Keratinocyte (primary cell): ENCODE results near the gene TNPO3. TPM values are rescaled to one million over a fixed set of nuclear protein-coding genes. Genes with fewer than 3 reads are reported as not detected.

Experiments used
- DNase-seq: peaks from one replicate; pipeline ENCODE4 v3.0.0-alpha.2; 2011; ENCODE audit warnings: low read depth, missing footprints, low spot score
- FAIRE-seq: peaks from 2 replicates; lab custom pipeline; 2011; peaks lifted over from hg19 to GRCh38; lab: Jason Lieb, UNC
- H2AFZ ChIP-seq: 2 replicates; pipeline ENCODE4 v1.6.0; 2012; ENCODE audit warnings: low read length, control low read depth, inconsistent platforms; ENCODE audit not compliant: control insufficient read depth
- H3K27ac ChIP-seq: 2 replicates; pipeline ENCODE4 v1.5.1; 2011; ENCODE audit warnings: low read length; ENCODE audit not compliant: control insufficient read depth, insufficient read depth
- H3K27me3 ChIP-seq: 3 replicates; pipeline ENCODE4 v1.6.0; 2011; ENCODE audit warnings: low read length; ENCODE audit not compliant: control insufficient read depth, insufficient read depth; ENCODE audit errors: extremely low read depth
- H3K36me3 ChIP-seq, 2 experiments: 2 replicates in 1 of 2; 3 replicates in 1 of 2; pipeline ENCODE4 v1.5.1; 2011; ENCODE audit warnings: low read length in 2 of 2, mild to moderate bottlenecking in 1 of 2; ENCODE audit not compliant: control insufficient read depth in 2 of 2, insufficient read depth in 2 of 2; ENCODE audit errors: extremely low read depth in 1 of 2
- H3K4me1 ChIP-seq: 3 replicates; pipeline ENCODE4 v1.5.1; 2011; ENCODE audit warnings: low read length; ENCODE audit not compliant: control insufficient read depth, insufficient read depth; ENCODE audit errors: extremely low read depth
- H3K4me2 ChIP-seq: 3 replicates; pipeline ENCODE4 v1.6.0; 2011; ENCODE audit warnings: low read depth, low read length; ENCODE audit not compliant: control insufficient read depth, insufficient read depth; ENCODE audit errors: extremely low read depth
- H3K4me3 ChIP-seq, 3 experiments: fragments of 200-600 bp in 1 of 3; sonication (generic) in 1 of 3; 2 replicates in 2 of 3; 3 replicates in 1 of 3; pipeline ENCODE4 v1.5.1; 2011 to 2016; ENCODE audit warnings: low read length in 3 of 3, mild to moderate bottlenecking in 3 of 3, control low read depth in 2 of 3, inconsistent platforms in 1 of 3, low read depth in 1 of 3, mixed read lengths in 1 of 3, mixed run types in 1 of 3, moderate library complexity in 1 of 3; ENCODE audit not compliant: control insufficient read depth in 2 of 3, insufficient read depth in 2 of 3; ENCODE audit errors: extremely low read depth in 1 of 3
- H3K79me2 ChIP-seq: 2 replicates; pipeline ENCODE4 v1.6.0; 2012; ENCODE audit warnings: low read length; ENCODE audit not compliant: control insufficient read depth, insufficient read depth
- H3K9ac ChIP-seq: 3 replicates; pipeline ENCODE4 v1.6.0; 2011; ENCODE audit warnings: low read length; ENCODE audit not compliant: control insufficient read depth, insufficient read depth; ENCODE audit errors: extremely low read depth
- H3K9me1 ChIP-seq: 3 replicates; pipeline ENCODE4 v1.6.0; 2011; ENCODE audit warnings: low read length; ENCODE audit not compliant: control insufficient read depth, insufficient read depth; ENCODE audit errors: extremely low read depth
- H3K9me3 ChIP-seq: 2 replicates; pipeline ENCODE4 v1.5.1; 2012; ENCODE audit warnings: low read depth, low read length; ENCODE audit not compliant: control insufficient read depth
- H4K20me1 ChIP-seq: 3 replicates; pipeline ENCODE4 v1.6.0; 2011; ENCODE audit warnings: low read length; ENCODE audit not compliant: control insufficient read depth, insufficient read depth; ENCODE audit errors: extremely low read depth
- EZH2 ChIP-seq: IDR thresholded peaks from one replicate; pipeline ENCODE4 v1.6.1; 2012; ENCODE audit warnings: inconsistent platforms, mild to moderate bottlenecking, low read length, moderate library complexity
- dilution Hi-C: fragments of 300-500 bp; cut with MboI; formaldehyde crosslinking; loops from one replicate; pipeline ENCODE4 v1.7.0; 2020; ENCODE audit warnings: low sequenced_read_pairs; ENCODE audit not compliant: extremely low pct_ligation_motif_present
- polyA plus RNA-seq, 5 experiments: library from polyadenylated mRNA; depleted of rRNA in 3 of 5; stranded (reverse) in 3 of 5; stranded (forward) in 1 of 5; unstranded in 1 of 5; fragments of >200 nt; gene quantifications; 1 replicate in 1 of 5; 2 replicates in 3 of 5; 3 replicates in 1 of 5; pipeline versions ENCODE4 v1.2.1 to v1.2.3, GENCODE V29; 2011 to 2012; ENCODE audit warnings: missing spikeins in 2 of 5, low read depth in 1 of 5, low replicate concordance in 1 of 5
- TF ChIP-seq, protein P1 (sequence below), 3 experiments: IDR thresholded peaks in 1 of 3; conservative IDR thresholded peaks in 1 of 3; optimal IDR thresholded peaks in 1 of 3; 2 replicates in 2 of 3; 3 replicates in 1 of 3; pipeline versions ENCODE3 to v1.5.1; 2011; ENCODE audit warnings: low read length in 3 of 3, mild to moderate bottlenecking in 3 of 3, moderate library complexity in 2 of 3, control low read depth in 1 of 3, inconsistent platforms in 1 of 3; ENCODE audit not compliant: insufficient read depth in 2 of 3; ENCODE audit errors: extremely low read depth in 1 of 3

Gene TNPO3
- polyA plus RNA-seq, 1 donor (not counting 4 experiments of a cell fraction or from before 2014, with no cell fraction given): 35.1 TPM

DNA sequence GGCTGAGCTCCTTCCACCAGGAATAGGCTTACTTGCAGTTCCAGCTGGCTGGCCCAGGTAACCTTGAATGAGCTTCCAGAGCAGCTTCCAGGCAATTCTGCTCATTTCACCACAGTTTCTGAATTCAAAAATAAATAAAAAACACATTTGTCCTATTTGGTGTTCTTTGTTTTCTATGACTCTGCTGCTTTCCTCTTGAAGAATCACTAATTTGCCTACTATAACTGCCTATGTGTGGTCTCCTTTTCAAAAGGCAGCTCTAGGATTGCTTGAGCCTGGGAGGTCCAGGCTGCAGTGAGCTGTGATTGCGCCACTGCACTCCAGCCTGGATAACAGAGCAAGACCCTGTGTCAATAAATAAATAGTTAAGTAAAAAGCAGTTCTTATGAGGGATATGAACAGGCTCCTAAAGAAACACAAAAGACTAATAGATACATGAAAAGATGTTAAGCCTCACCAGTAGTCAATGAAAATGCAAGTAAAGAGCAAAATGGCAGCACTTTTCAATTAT, 19.5 kb upstream of the TNPO3 start:
- Histone ChIP-seq H3K4me2 (no peak overlapping the region), H3K9me3 (no peaks in the 10 kb centered on the region), H3K27me3 (no peaks in the 10 kb centered on the region), H3K4me1 (no peaks in the 10 kb centered on the region), H3K36me3 (no peaks in the 10 kb centered on the region), H3K79me2 (no peaks in the 10 kb centered on the region), H3K27ac (no peak overlapping the region), H2AFZ (no peak overlapping the region), H3K9me1 (no peaks in the 10 kb centered on the region), H3K4me3 (no peak overlapping the region), H4K20me1 (no peaks in the 10 kb centered on the region), H3K9ac (no peak overlapping the region)
- DNase-seq (no peak), FAIRE-seq (no peak)
- dilution Hi-C loops: no loop called here
- TF ChIP-seq EZH2: no peak
- TF ChIP-seq, protein P1, sequence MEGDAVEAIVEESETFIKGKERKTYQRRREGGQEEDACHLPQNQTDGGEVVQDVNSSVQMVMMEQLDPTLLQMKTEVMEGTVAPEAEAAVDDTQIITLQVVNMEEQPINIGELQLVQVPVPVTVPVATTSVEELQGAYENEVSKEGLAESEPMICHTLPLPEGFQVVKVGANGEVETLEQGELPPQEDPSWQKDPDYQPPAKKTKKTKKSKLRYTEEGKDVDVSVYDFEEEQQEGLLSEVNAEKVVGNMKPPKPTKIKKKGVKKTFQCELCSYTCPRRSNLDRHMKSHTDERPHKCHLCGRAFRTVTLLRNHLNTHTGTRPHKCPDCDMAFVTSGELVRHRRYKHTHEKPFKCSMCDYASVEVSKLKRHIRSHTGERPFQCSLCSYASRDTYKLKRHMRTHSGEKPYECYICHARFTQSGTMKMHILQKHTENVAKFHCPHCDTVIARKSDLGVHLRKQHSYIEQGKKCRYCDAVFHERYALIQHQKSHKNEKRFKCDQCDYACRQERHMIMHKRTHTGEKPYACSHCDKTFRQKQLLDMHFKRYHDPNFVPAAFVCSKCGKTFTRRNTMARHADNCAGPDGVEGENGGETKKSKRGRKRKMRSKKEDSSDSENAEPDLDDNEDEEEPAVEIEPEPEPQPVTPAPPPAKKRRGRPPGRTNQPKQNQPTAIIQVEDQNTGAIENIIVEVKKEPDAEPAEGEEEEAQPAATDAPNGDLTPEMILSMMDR (optimal IDR thresholded peaks at IDR 0.05 in 1 of 3, IDR thresholded peaks at IDR 0.05 in 1 of 3, conservative IDR thresholded peaks at IDR 0.05 in 1 of 3; ENCODE audit: extremely low read depth in 1 of 3, insufficient read depth in 2 of 3, low read length in 3 of 3): no peak

- H3K9me1 ChIP-seq: no peaks in the 10 kb centered on the region
- no peak for FAIRE-seq
- no peak overlapping the region for H3K4me3 ChIP-seq
- H3K36me3 ChIP-seq: no peaks in the 10 kb centered on the region
- no peak overlapping the region for H3K4me2 ChIP-seq
- no peaks in the 10 kb centered on the region for H3K79me2 ChIP-seq
- no peaks in the 10 kb centered on the region for H3K27me3 ChIP-seq
- no peak overlapping the region for H3K9ac ChIP-seq
- dilution Hi-C loops: no loop called here
- no peak overlapping the region for H2AFZ ChIP-seq
- H4K20me1 ChIP-seq: no peaks in the 10 kb centered on the region
- H3K27ac ChIP-seq: no peak overlapping the region
- no peak for DNase-seq
- no peaks in the 10 kb centered on the region for H3K9me3 ChIP-seq
- TF ChIP-seq, protein P1 (optimal IDR thresholded peaks at IDR 0.05 in 1 of 3, IDR thresholded peaks at IDR 0.05 in 1 of 3, conservative IDR thresholded peaks at IDR 0.05 in 1 of 3; ENCODE audit: extremely low read depth in 1 of 3, insufficient read depth in 2 of 3, low read length in 3 of 3): no peak
- no peak for TF ChIP-seq EZH2
- H3K4me1 ChIP-seq: no peaks in the 10 kb centered on the region
Measured at GRCh38 chr7:129073738-129074137, 18.8 kb upstream of the TNPO3 start.
